CD4-positive, alpha-beta T cell treated with Interleukin-1 beta for 1 hour (primary cell): ENCODE data around the gene PKP3.
"Not testable (repeated sequence)": the region's sequence is repeated elsewhere in the genome, so short reads cannot be mapped to it uniquely, and the experiment has no call there.

Experiments used
- DNase-seq, 2 donors: peaks; one replicate each; pipeline ENCODE4 v3.0.0-alpha.2; 2020 to 2022

PKP3 gene

DNA sequence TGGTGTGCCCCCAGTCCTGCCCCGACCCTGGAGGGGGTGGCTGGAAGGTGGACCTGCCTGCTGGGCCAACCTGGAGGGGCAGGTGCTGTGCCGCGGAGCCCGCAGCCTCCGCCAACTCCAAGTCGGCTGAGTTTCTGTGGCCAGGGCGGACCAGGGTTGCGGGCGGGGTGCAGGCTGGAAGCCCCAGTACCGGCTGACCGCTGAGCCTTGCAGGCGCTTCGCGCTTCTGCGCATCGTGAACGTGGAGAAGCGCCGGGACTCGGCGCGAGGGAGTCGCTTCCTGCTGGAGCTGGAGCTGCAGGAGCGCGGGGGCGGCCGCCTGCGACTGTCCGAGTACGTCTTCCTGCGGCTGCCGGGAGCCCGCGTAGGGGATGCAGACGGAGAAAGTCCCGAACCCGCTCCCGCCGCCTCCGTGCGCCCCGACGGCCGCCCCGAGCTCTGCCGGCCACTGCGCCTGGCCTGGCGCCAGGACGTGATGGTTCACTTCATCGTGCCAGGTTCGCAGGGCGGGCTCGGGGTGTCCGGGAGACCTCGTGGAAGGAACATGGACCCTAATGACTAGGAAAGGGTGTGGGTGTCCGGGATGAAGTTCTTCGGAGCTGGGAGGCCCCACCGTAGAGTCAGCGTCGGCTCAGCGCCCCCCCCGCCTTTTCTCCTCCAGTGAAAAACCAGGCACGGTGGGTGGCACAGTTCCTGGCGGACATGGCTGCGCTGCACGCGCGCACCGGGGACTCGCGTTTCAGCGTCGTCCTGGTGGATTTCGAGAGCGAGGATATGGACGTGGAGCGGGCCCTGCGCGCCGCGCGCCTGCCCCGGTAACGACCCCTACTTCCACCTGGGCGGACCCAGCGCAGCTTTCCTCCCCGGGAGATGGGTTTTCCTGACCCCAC lies 14.6 kb upstream of the PKP3 start:
- no peak for DNase-seq

- DNase-seq = no peak
Measured at GRCh38 chr11:380095-380480, 13.9 kb upstream of the PKP3 start.

GRCh38 chr11:380491-380890 lies 13.5 kb upstream of the PKP3 start:
- DNase-seq = no peak

DNA sequence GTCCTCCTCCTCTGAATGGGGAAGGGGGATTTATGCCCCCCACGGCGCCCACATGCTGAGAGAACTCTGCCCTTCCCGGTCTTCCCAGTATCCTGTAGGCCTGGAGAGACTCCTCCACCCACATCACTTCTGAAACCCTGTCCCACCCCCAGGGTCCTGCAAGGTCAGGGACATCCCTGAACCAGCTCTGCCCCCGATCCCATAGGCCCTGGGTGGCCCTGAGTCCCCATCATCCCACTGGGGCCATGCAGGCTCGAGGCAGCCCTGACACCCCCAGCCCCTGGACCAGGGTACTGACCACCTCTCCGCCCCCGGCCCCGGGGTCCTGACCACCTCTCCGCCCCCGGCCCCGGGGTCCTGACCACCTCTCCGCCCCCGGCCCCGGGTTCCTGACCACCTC lies 13.0 kb upstream of the PKP3 start:
- DNase-seq = no peak

GRCh38 chr11:381501-382072 lies 12.4 kb upstream of the PKP3 start:
- no peak for DNase-seq

- DNase-seq = no peak
Measured at GRCh38 chr11:382081-382629, 11.9 kb upstream of the PKP3 start.

- DNase-seq = no peak
Measured at GRCh38 chr11:383431-383830, 10.6 kb upstream of the PKP3 start.

DNA sequence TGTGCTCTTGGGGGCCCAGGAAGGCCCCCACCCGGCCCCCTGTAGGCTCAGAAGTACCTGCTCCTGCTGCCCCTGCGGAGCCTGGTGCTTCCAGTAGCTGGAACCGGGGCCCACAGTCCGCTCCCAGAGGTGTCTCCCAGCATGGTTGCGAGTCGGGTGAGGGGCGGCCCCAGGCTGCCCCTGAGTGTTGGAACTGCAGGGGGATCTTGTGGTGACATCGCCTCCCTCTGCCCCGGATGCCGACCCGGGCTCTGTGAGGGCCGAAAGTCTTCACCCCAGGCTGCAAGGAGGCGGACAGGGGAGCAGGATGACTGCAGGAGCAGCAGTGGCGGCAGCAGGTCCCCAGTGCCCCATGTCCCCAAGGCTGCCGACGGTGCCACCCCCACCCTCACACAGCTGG lies 9.5 kb upstream of the PKP3 start:
- no peak for DNase-seq

DNA sequence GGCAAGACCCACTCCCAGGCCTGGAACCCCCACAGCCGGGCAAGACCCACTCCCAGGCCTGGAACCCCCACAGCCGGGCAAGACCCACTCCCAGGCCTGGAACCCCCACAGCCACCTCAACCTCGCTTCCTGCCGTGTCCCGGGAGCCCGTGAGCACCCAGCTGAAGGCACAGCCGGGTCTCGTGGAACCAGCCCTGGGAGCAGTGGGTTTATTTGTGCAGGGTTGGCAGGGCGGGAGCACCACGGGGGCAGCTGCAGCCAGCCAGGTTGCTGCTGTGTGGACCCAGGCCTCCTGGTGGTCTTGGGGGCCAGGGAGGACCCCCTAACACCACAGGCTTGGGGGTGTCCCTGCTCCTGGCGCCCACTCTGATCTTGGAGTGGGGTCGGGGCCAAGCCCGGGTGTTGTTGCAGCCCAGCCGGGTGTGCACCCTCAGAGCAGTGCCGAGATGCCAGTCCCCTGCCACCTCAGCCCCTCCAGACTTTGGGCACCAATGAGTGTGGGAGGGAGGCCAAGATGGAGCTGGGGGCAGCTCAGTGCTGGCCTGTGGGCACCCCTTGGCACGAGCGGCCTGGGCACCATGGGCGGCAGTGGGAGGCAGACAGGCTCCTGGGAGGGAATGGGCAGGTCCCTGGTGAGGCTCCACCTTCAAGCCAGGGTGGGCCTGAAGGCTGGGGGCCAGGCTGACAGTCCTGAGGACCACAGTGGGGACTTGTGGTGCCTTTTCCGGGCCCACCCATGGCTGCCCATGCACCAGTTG lies 8.2 kb upstream of the PKP3 start:
- DNase-seq = no peak

DNA sequence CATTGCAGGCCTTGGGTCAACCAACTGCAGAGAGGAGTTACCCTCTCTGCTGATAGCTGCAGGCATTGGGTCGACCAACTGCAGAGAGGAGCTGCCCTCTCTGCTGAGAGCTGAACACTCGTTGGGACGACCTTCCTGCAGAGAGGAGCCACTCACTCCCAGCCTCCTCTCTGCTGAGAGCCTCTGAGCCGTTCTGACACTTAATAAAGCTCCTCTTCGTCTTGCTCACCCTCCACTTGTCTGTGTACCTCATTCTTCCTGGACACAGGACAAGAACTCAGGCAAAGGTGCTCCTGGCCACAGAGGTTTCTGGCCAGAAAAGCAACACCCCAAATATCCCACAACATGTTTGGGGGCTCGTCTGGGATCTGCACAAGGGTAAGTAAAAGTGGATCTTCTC lies 7.5 kb upstream of the PKP3 start:
- no peak for DNase-seq

DNA sequence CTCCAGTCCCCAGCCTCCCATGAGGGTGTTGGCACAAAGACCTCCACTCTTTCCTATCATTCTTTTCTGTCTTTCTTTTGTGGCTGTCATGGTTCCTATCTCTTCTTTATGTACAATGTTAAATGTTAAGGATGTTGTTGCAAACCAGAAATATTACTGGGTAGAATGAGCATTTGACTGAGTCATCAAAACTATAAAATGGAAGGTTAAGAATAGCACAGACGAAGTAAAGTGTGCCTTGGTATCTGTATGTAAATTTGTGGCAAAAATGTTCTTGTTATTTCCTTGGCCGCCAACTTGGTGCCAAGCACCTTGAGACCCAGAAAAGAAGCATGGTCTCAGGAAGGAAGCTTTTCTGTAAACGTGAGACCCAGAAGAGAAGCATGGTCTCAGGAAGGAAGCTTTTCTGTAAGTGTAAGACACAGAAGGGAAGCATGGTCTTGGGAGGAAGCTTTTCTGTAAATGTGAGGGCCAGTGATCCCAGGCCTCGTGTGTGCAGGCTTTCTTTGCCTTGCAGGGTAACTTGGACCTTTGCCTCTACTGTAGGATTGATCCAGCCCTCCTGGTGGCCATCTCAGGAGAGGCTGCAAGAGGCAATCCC lies 6.7 kb upstream of the PKP3 start:
- DNase-seq = no peak

- not testable (repeated sequence) for DNase-seq
Measured at GRCh38 chr11:389369-389768, 4.6 kb upstream of the PKP3 start.

DNA sequence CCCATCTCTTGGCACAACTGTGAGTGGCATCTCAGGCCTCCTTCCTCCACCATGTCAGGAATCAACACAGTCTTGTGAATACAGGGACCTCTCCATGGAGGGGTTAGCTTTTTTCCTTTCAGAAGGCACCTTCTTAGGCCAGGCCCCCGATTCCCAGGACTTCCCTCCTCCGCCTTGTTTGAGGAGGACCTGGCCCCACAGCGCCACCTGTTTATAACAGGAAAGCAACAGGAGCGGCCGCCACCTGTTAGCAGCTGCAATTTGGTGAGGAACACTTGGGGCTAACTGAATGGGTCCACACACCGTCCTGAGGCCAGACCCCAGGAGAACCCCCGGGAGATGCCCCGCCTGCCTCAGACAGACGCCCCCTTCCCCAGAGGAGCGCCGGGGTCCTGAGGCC lies 3.8 kb upstream of the PKP3 start:
- DNase-seq = no peak

- no peak for DNase-seq
Measured at GRCh38 chr11:391117-392017, 2.6 kb upstream of the PKP3 start.

DNA sequence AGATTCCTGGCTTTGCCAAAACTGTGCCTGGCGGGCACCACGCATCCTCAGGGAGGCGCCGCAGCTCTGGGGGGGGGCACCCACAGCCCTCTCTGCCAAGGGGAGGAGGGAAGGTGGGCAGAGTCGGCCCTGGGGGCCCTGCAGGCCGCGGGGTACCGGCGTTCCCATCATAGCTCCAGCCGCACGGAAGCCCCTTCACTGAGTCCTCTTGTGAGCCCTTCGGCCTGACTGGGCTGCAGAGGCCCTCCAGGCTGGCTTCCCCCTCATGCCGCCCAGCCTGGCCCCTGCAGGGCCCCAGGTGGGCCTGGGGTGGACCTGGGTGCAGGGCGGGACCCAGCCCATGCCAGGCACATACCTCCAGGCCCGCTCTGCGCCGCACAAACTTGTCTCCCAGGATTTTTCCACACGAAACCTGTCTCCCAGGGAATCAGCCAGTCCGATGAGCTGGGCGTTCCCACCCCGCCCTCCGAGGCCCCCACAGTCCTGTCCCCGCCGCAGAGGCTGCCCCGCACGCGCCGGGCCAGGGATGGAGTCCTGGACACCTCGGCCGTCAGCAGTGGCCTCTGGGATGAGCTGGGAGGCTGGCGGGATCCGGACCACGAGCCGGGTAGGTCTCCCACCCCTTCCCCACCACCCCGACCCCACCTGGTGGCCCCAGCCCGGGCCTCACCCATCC lies 1.8 kb upstream of the PKP3 start:
- DNase-seq = no peak

- DNase-seq = no peak
Measured at GRCh38 chr11:393219-394033, 583 bp upstream of the PKP3 start.

- no peak for DNase-seq
Measured at GRCh38 chr11:394858-395655, 1.0 kb downstream of the PKP3 start.

- no peak for DNase-seq
Measured at GRCh38 chr11:395866-396265, 1.9 kb downstream of the PKP3 start.

DNA sequence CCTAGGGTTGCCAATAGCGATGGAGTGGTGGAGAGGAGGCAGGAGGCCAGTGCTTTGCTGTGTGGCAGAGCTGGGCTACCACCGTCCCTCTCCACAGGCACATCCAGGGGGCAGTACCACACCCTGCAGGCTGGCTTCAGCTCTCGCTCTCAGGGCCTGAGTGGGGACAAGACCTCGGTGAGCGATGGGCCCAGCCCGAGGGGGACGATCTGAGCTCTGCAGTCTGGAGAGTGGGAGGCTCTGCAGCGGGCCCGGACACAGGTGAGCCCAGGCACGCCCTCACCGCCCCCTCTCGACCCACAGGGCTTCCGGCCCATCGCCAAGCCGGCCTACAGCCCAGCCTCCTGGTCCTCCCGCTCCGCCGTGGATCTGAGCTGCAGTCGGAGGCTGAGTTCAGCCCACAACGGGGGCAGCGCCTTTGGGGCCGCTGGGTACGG lies 2.5 kb downstream of the PKP3 start:
- peak; percentile 32 to 35 for DNase-seq
